Mesothelial cell of epicardium (in vitro differentiated cells): ENCODE measurements around the gene PSPH. TPM values are rescaled to one million over a fixed set of nuclear protein-coding genes. Genes with fewer than 3 reads are reported as not detected.
"Not testable (repeated sequence)": the region's sequence is repeated elsewhere in the genome, so short reads cannot be mapped to it uniquely, and the experiment has no call there.

Experiments
- DNase-seq, 2 experiments: peaks; one replicate each; pipeline ENCODE4 v3.0.0; 2021; ENCODE audit warnings: low spot score in 2 of 2; ENCODE audit not compliant: unreplicated experiment in 2 of 2
- H3K27ac Mint-ChIP-seq: 2 replicates; pipeline ENCODE4 v1.8.0; 2021; ENCODE audit warnings: mixed read lengths
- H3K27me3 Mint-ChIP-seq: 2 replicates; pipeline ENCODE4 v1.8.0; 2021; ENCODE audit warnings: low read depth, mixed read lengths
- H3K36me3 Mint-ChIP-seq: 2 replicates; pipeline ENCODE4 v1.8.0; 2021; ENCODE audit warnings: mixed read lengths
- H3K4me1 Mint-ChIP-seq: 2 replicates; pipeline ENCODE4 v1.8.0; 2021; ENCODE audit warnings: mixed read lengths
- H3K4me3 Mint-ChIP-seq: 2 replicates; pipeline ENCODE4 v1.8.0; 2021; ENCODE audit warnings: mild to moderate bottlenecking, moderate library complexity, mixed read lengths
- H3K9me3 Mint-ChIP-seq: 2 replicates; pipeline ENCODE4 v1.8.0; 2021; ENCODE audit warnings: mixed read lengths
- CTCF ChIP-seq: fragments of 200-600 bp; sonication (generic); IDR thresholded peaks from one replicate; pipeline ENCODE4 v1.5.0; 2021; ENCODE audit warnings: antibody characterized with exemption; ENCODE audit not compliant: unreplicated experiment
- total RNA-seq: library from RNA; stranded (reverse); gene quantifications from 3 replicates; pipeline ENCODE4 v1.2.1, GENCODE V29; 2021

The PSPH gene
- 16.9 to 19.9 TPM (median 19.5 TPM) in 3 replicates for total RNA-seq

GRCh38 chr7:56051339-56052191, at the start of gene PSPH, which contains the start of gene CCT6A:
PSPH (minus strand) TSS chr7:56051444; CDS start chr7:56021212, 30,232 bp downstream.
CCT6A (plus strand) TSS chr7:56051765; CDS start chr7:56051849, 84 bp downstream.
- Mint-ChIP-seq H3K9me3 (no peaks in the 10 kb centered on the region), H3K27me3 (no peaks in the 10 kb centered on the region), H3K27ac (peak within 1 kb of the TSS; percentile 99), H3K36me3 (peaks cover 10% of the 10 kb centered on the region), H3K4me3 (peak within 1 kb of the TSS; percentile 94), H3K4me1 (peaks cover 45% of the 10 kb centered on the region)
- no peak for TF ChIP-seq CTCF
- DNase-seq: peak; percentile 95 to 97

GRCh38 chr7:56099653-56100052, 48.4 kb upstream of the PSPH start:
- TF ChIP-seq CTCF: no peak
- Mint-ChIP-seq H3K36me3 (peaks cover 26% of the 10 kb centered on the region), H3K4me3 (no peak overlapping the region), H3K27me3 (no peaks in the 10 kb centered on the region), H3K9me3 (no peaks in the 10 kb centered on the region), H3K4me1 (peaks cover 3% of the 10 kb centered on the region), H3K27ac (no peak overlapping the region)
- no peak for DNase-seq

GRCh38 chr7:56098187-56099008, 47.2 kb upstream of the PSPH start:
- H3K36me3 Mint-ChIP-seq: peaks cover 22% of the 10 kb centered on the region
- H3K27ac Mint-ChIP-seq, H3K27me3 Mint-ChIP-seq, H3K4me1 Mint-ChIP-seq, H3K4me3 Mint-ChIP-seq, DNase-seq, H3K9me3 Mint-ChIP-seq: not testable (repeated sequence)

GRCh38 chr7:56097700-56098099, 46.5 kb upstream of the PSPH start:
- no peak for TF ChIP-seq CTCF
- H3K4me3 Mint-ChIP-seq: no peak overlapping the region
- no peak overlapping the region for H3K27ac Mint-ChIP-seq
- DNase-seq: no peak
- no peaks in the 10 kb centered on the region for H3K9me3 Mint-ChIP-seq
- peaks cover 19% of the 10 kb centered on the region for H3K36me3 Mint-ChIP-seq
- H3K4me1 Mint-ChIP-seq: peaks cover 3% of the 10 kb centered on the region
- no peaks in the 10 kb centered on the region for H3K27me3 Mint-ChIP-seq

- H3K36me3 Mint-ChIP-seq: peaks cover 8% of the 10 kb centered on the region
- no peaks in the 10 kb centered on the region for H3K9me3 Mint-ChIP-seq
- H3K4me3 Mint-ChIP-seq: no peak within 1 kb of the TSS
- peaks cover 3% of the 10 kb centered on the region for H3K4me1 Mint-ChIP-seq
- TF ChIP-seq CTCF: no peak
- DNase-seq: no peak
- no peaks in the 10 kb centered on the region for H3K27me3 Mint-ChIP-seq
- H3K27ac Mint-ChIP-seq: peak within 1 kb of the TSS; percentile 34
Measured at GRCh38 chr7:56092789-56093531, 41.7 kb upstream of the PSPH start, which contains the start of gene PHKG1. PHKG1 (minus strand) TSS chr7:56092952; CDS start chr7:56088941, 4,011 bp downstream.

GRCh38 chr7:56092388-56092787, 41.1 kb upstream of the PSPH start:
- H3K36me3 Mint-ChIP-seq, DNase-seq, H3K4me1 Mint-ChIP-seq, H3K4me3 Mint-ChIP-seq, H3K27ac Mint-ChIP-seq, H3K9me3 Mint-ChIP-seq, H3K27me3 Mint-ChIP-seq: not testable (repeated sequence)
